Subcutaneous abdominal adipose tissue (tissue), 5 donors: ENCODE measurements around the gene NDUFV2.

Source experiments
- H3K27ac ChIP-seq: one replicate; pipeline ENCODE4 v1.7.0; 2013; ENCODE audit warnings: low read depth, mild to moderate bottlenecking, inconsistent platforms, low read length, moderate library complexity
- H3K27me3 ChIP-seq, 5 donors: one replicate each; pipeline ENCODE4 v1.7.0; 2013; ENCODE audit warnings: low read length in 5 of 5, inconsistent platforms in 1 of 5; ENCODE audit not compliant: control insufficient read depth in 5 of 5, insufficient read depth in 4 of 5
- H3K36me3 ChIP-seq, 5 donors: one replicate each; pipeline ENCODE4 v1.7.0; 2013; ENCODE audit warnings: low read length in 5 of 5; ENCODE audit not compliant: control insufficient read depth in 5 of 5, insufficient read depth in 5 of 5
- H3K4me1 ChIP-seq, 5 donors: one replicate each; pipeline ENCODE4 v1.7.0; 2013; ENCODE audit warnings: low read length in 5 of 5, mild to moderate bottlenecking in 3 of 5, moderate library complexity in 1 of 5; ENCODE audit not compliant: control insufficient read depth in 5 of 5, insufficient read depth in 5 of 5
- H3K4me3 ChIP-seq, 5 donors: one replicate each; pipeline ENCODE4 v1.7.0; 2013; ENCODE audit warnings: low read length in 5 of 5, low read depth in 1 of 5
- H3K9ac ChIP-seq, 5 donors: one replicate each; pipeline ENCODE4 v1.7.0; 2013; ENCODE audit warnings: low read length in 5 of 5, mild to moderate bottlenecking in 4 of 5, moderate library complexity in 3 of 5
- H3K9me3 ChIP-seq, 5 donors: one replicate each; pipeline ENCODE4 v1.7.0; 2013; ENCODE audit warnings: low read length in 5 of 5; ENCODE audit not compliant: control insufficient read depth in 5 of 5
- donor health status: healthy.
- donor health status: healthy.
- donor health status: healthy.
- donor health status: healthy.
- donor health status: healthy.

Gene NDUFV2

DNA sequence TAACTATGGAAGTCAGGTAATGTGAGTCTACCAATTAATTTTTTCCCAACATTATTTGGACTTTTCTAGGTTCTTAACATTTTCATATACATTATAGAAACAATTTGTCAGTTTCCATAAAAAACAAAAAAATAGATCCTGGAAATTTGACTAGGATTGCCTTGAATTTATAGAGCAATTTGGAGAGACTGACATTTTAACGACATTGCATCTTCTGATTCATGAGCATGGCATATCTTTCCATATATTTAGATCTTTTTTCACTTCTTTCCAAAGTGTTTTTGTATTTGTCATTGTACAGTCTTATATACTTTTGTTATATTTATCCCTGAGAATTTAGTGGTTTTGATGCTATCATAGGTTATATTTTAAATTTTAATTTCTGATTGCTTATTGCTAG lies 76.1 kb downstream of the NDUFV2 start:
- no peak overlapping the region for H3K9ac ChIP-seq
- peaks cover 0 to 26% (median 13%) of the 10 kb centered on the region in 5 donors for H3K4me1 ChIP-seq
- no peaks in the 10 kb centered on the region for H3K9me3 ChIP-seq
- no peak overlapping the region for H3K27ac ChIP-seq
- peaks cover 0 to 7% (median 0%) of the 10 kb centered on the region in 5 donors for H3K36me3 ChIP-seq
- H3K4me3 ChIP-seq, result no peak overlapping the region
- H3K27me3 ChIP-seq, result no peaks in the 10 kb centered on the region

DNA sequence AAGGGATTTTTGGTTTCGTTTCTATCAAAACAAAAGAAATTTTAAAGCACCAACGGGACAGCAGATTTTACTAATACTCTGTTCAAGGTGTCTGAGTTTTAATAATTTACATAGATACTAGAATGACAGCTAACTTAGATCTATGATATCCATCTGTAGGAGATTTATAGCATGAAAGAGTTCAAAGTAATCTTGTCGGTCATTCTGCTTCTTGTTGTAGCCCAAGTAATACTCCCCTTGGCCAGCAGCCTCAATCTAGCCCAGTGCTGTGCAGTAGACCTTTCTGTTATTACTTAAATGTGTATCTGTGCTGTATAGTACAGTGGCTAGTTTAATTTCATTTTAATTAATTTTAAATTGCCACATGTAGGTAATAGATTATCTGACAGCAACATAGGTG lies 78.8 kb downstream of the NDUFV2 start:
- H3K4me1 ChIP-seq, result peaks cover 0 to 21% (median 16%) of the 10 kb centered on the region in 5 donors
- H3K4me3 ChIP-seq, result no peak overlapping the region
- H3K27me3 ChIP-seq, result no peaks in the 10 kb centered on the region
- peaks cover 0 to 7% (median 4%) of the 10 kb centered on the region in 5 donors for H3K36me3 ChIP-seq
- H3K9me3 ChIP-seq, result no peaks in the 10 kb centered on the region
- peak overlapping the region in 1 of 5 donors; percentile 35 for H3K9ac ChIP-seq
- no peak overlapping the region for H3K27ac ChIP-seq

DNA sequence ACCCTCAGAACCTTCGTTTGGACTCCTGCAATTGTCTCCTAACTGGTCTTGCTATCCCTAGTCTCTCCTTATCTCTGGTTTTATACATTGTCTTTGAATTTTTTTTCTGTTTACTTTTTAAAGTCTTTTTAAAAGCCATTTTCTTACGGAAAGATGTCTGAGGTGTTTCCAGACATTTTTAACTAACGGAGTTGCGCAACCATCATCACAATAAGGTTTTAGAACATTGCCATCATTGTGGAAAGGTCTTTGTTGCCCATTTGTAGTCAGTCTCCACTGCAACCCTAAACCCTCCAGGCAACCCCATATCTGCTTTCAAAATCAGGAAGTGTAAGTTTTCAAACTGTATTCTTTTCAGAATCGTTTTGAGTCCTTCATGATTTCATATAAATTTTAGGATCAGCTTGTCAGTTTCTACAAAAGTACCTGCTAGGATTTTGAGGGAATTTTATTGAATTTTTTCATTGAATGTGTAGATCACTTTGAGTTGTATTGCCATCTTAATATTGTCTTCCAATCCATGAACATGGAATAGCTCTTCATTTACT lies 80.4 kb downstream of the NDUFV2 start:
- Histone ChIP-seq H3K27me3 (no peaks in the 10 kb centered on the region), H3K36me3 (peaks cover 3 to 7% (median 4%) of the 10 kb centered on the region in 5 donors), H3K4me1 (peaks cover 0 to 16% (median 13%) of the 10 kb centered on the region in 5 donors), H3K27ac (no peak overlapping the region), H3K4me3 (no peak overlapping the region), H3K9me3 (no peaks in the 10 kb centered on the region), H3K9ac (no peak overlapping the region)
